SK-N-SH (cell line): ENCODE data around the gene ZNF697. TPM values are rescaled to one million over a fixed set of nuclear protein-coding genes. Genes with fewer than 3 reads are reported as not detected.

Experiments
- CTCF ChIA-PET: fragments of 300-600, 350-600 bp; formaldehyde crosslinking; extraction: SDS; loops from one replicate; lab custom pipeline; 2021; lab: Yijun Ruan, JAX
- POLR2A ChIA-PET: fragments of 350-600 bp; sonication (Branson Sonifier 250); formaldehyde crosslinking; extraction: SDS; loops from one replicate; lab custom pipeline; 2020; ENCODE audit warnings: antibody characterized with exemption, inconsistent platforms; lab: Yijun Ruan, JAX
- DNase-seq: peaks from one replicate; pipeline ENCODE4 v3.0.0; 2012
- H2AFZ ChIP-seq: fragments of 200-600 bp; sonication (generic); 2 replicates; pipeline ENCODE4 v1.8.1; 2016; ENCODE audit warnings: antibody characterized with exemption, mild to moderate bottlenecking, low read depth
- H3F3A ChIP-seq: fragments of 200-600 bp; sonication (generic); replicated peaks from 2 replicates; pipeline ENCODE3; 2016; ENCODE audit warnings: antibody characterized with exemption, mild to moderate bottlenecking; ENCODE audit not compliant: insufficient read depth
- H3K27ac ChIP-seq, 2 experiments: fragments of 200-500 bp in 1 of 2; fragments of 200-600 bp in 1 of 2; sonication (Bioruptor generic) in 1 of 2; sonication (generic), shearing (Covaris generic) in 1 of 2; 2 replicates each; pipeline versions ENCODE4 v1.5.1 to v1.6.1; 2014 to 2016; ENCODE audit warnings: low read depth in 2 of 2, inconsistent platforms in 1 of 2, low read length in 1 of 2, mild to moderate bottlenecking in 1 of 2, mixed read lengths in 1 of 2
- H3K27me3 ChIP-seq: fragments of 200-600 bp; sonication (generic), shearing (Covaris generic); 2 replicates; pipeline ENCODE4 v1.6.1; 2016; ENCODE audit warnings: mixed run types; ENCODE audit not compliant: insufficient read depth
- H3K36me3 ChIP-seq, 2 experiments: fragments of 200-500 bp in 1 of 2; fragments of 200-600 bp in 1 of 2; sonication (Bioruptor generic) in 1 of 2; sonication (generic) in 1 of 2; replicated peaks in 1 of 2; 2 replicates each; pipeline versions ENCODE3 to v1.5.1; 2014 to 2016; ENCODE audit warnings: low read length in 1 of 2, mild to moderate bottlenecking in 1 of 2; ENCODE audit not compliant: insufficient read depth in 2 of 2, control insufficient read depth in 1 of 2
- H3K4me1 ChIP-seq, 2 experiments: fragments of 200-500 bp in 1 of 2; fragments of 200-600 bp in 1 of 2; sonication (Bioruptor generic) in 1 of 2; sonication (generic), shearing (Covaris generic) in 1 of 2; 2 replicates each; pipeline versions ENCODE4 v1.5.1 to v1.6.1; 2014 to 2016; ENCODE audit warnings: low read depth in 1 of 2, low read length in 1 of 2, mixed run types in 1 of 2; ENCODE audit not compliant: insufficient read depth in 2 of 2, control insufficient read depth in 1 of 2
- H3K4me2 ChIP-seq: fragments of 200-600 bp; sonication (generic), shearing (Covaris generic); 2 replicates; pipeline ENCODE4 v1.6.1; 2017; ENCODE audit warnings: mixed run types
- H3K4me3 ChIP-seq, 2 experiments: fragments of 200-500 bp in 1 of 2; fragments of 200-600 bp in 1 of 2; sonication (Bioruptor generic) in 1 of 2; sonication (generic), shearing (Covaris generic) in 1 of 2; 2 replicates each; pipeline versions ENCODE4 v1.5.1 to v1.8.1; 2014 to 2016; ENCODE audit warnings: low read depth in 2 of 2, inconsistent platforms in 1 of 2, low read length in 1 of 2, mild to moderate bottlenecking in 1 of 2, mixed read lengths in 1 of 2, moderate library complexity in 1 of 2
- H3K79me2 ChIP-seq: fragments of 200-600 bp; sonication (generic); 2 replicates; pipeline ENCODE4 v1.8.1; 2017; ENCODE audit warnings: mild to moderate bottlenecking; ENCODE audit not compliant: insufficient read depth
- H3K9ac ChIP-seq: fragments of 200-600 bp; sonication (generic); 2 replicates; pipeline ENCODE4 v1.6.1; 2017; ENCODE audit warnings: mixed run types
- H3K9me2 ChIP-seq: fragments of 200-600 bp; sonication (generic); 2 replicates; pipeline ENCODE4 v1.6.1; 2017; ENCODE audit warnings: mixed run types
- H3K9me3 ChIP-seq: fragments of 200-600 bp; sonication (generic); 2 replicates; pipeline ENCODE4 v1.6.1; 2017; ENCODE audit warnings: mixed run types, mild to moderate bottlenecking, moderate library complexity
- H4K20me1 ChIP-seq: fragments of 200-600 bp; sonication (generic); 2 replicates; pipeline ENCODE4 v1.6.1; 2017; ENCODE audit warnings: mild to moderate bottlenecking, mixed run types; ENCODE audit not compliant: insufficient read depth
- CHD2 ChIP-seq: fragments of 150-350 bp; IDR thresholded peaks from 2 replicates; pipeline ENCODE4 v1.6.1; 2018; ENCODE audit warnings: low read length; ENCODE audit not compliant: partially characterized antibody
- ELF1 ChIP-seq: IDR thresholded peaks from 2 replicates; pipeline ENCODE4 v1.4.0; 2012
- EP300 ChIP-seq, 2 experiments: IDR thresholded peaks; 2 replicates each; pipeline versions ENCODE4 v1.4.0 to v1.6.1; 2012; ENCODE audit warnings: borderline replicate concordance in 1 of 2, low read depth in 1 of 2, low read length in 1 of 2
- EZH2phosphoT487 ChIP-seq: fragments of 200-600 bp; sonication (generic); IDR thresholded peaks from 2 replicates; pipeline ENCODE4 v1.6.1; 2017; ENCODE audit warnings: low read depth, mixed run types, mild to moderate bottlenecking, antibody characterized with exemption, moderate library complexity, borderline replicate concordance
- FOSL2 ChIP-seq: IDR thresholded peaks from 2 replicates; pipeline ENCODE4 v1.4.0; 2012; ENCODE audit warnings: low read depth, mild to moderate bottlenecking, moderate library complexity, borderline replicate concordance
- FOXM1 ChIP-seq: IDR thresholded peaks from 2 replicates; pipeline ENCODE4 v1.4.0; 2012; ENCODE audit warnings: low read depth, mild to moderate bottlenecking
- GABPA ChIP-seq: IDR thresholded peaks from 2 replicates; pipeline ENCODE4 v1.4.0; 2012; ENCODE audit warnings: low read depth, mild to moderate bottlenecking
- GATA2 ChIP-seq: sonication (generic); formaldehyde crosslinking; IDR thresholded peaks from 2 replicates; pipeline ENCODE4 v1.5.0; 2020; ENCODE audit warnings: mild to moderate bottlenecking, missing genetic modification reagents
- MXI1 ChIP-seq: IDR thresholded peaks from 2 replicates; pipeline ENCODE4 v1.6.1; 2012; ENCODE audit warnings: mild to moderate bottlenecking, low read depth, low read length, improper control_type of control experiment
- PBX3 ChIP-seq: IDR thresholded peaks from 2 replicates; pipeline ENCODE4; 2012
- RAD21 ChIP-seq: IDR thresholded peaks from 2 replicates; pipeline ENCODE4 v1.6.1; 2012; ENCODE audit warnings: mild to moderate bottlenecking, low read length
- RCOR1 ChIP-seq: fragments of 150-350 bp; IDR thresholded peaks from 2 replicates; pipeline ENCODE4 v1.6.1; 2017; ENCODE audit warnings: antibody characterized with exemption, low read length
- RFX5 ChIP-seq: IDR thresholded peaks from 2 replicates; pipeline ENCODE4 v1.6.1; 2012; ENCODE audit warnings: mild to moderate bottlenecking, improper control_type of control experiment, low read length
- RXRA ChIP-seq: IDR thresholded peaks from 2 replicates; pipeline ENCODE4 v1.4.0; 2012; ENCODE audit warnings: low read depth, mild to moderate bottlenecking, borderline replicate concordance
- SIN3A ChIP-seq: IDR thresholded peaks from 2 replicates; pipeline ENCODE4 v1.6.1; 2012; ENCODE audit warnings: low read depth, mild to moderate bottlenecking, low read length, moderate library complexity, borderline replicate concordance
- TCF12 ChIP-seq: IDR thresholded peaks from 2 replicates; pipeline ENCODE4 v1.4.0; 2012
- TEAD4 ChIP-seq: IDR thresholded peaks from 2 replicates; pipeline ENCODE4 v1.4.0; 2012; ENCODE audit warnings: mild to moderate bottlenecking, borderline replicate concordance; ENCODE audit not compliant: insufficient read depth
- USF1 ChIP-seq: IDR thresholded peaks from 2 replicates; pipeline ENCODE4 v1.4.0; 2012; ENCODE audit warnings: low read depth, borderline replicate concordance
- WGBS: methylation state at CpG from one replicate; pipeline ENCODE4 v1.1.6; 2017; ENCODE audit warnings: low lambda C conversion rate; 5-methylcytosine and 5-hydroxymethylcytosine counted together
- polyA plus RNA-seq, 3 experiments: library from polyadenylated mRNA; depleted of rRNA; stranded (reverse); fragments of >200 nt; gene quantifications; 2 replicates each; pipeline ENCODE4 v1.2.3, GENCODE V29; 2012
- TF ChIP-seq, protein P1 (sequence below): fragments of 200-600 bp; sonication (generic); IDR thresholded peaks from 2 replicates; pipeline ENCODE4 v1.6.1; 2017; ENCODE audit warnings: antibody characterized with exemption, mild to moderate bottlenecking, moderate library complexity
- TF ChIP-seq, protein P2 (sequence below): fragments of 150-350 bp; IDR thresholded peaks from 2 replicates; pipeline ENCODE4 v1.6.1; 2016; ENCODE audit warnings: mild to moderate bottlenecking, low read depth, low read length

The ZNF697 gene
- polyA plus RNA-seq, 1 of the 3 experiments (the other 2 are of a cell fraction): 3.4 TPM

- CTCF ChIA-PET: interaction anchor here (0.9 to 4.2 kb wide), 7 partner anchors 8 to 53 kb away, joined by 3 to 33 read pairs (median 16); partner anchors contain the start of gene ZNF697
Observed at GRCh38 chr1:119622311-119623192, 25.5 kb downstream of the ZNF697 start.

More at GRCh38 chr1:119622311-119623192, 25.5 kb downstream of the ZNF697 start:
- Histone ChIP-seq H3K79me2 (peaks cover 13% of the 10 kb centered on the region), H3F3A (peaks cover 4% of the 10 kb centered on the region), H3K9me2 (no peaks in the 10 kb centered on the region), H3K27ac (no peak overlapping the region), H3K4me3 (no peak overlapping the region), H3K9me3 (no peaks in the 10 kb centered on the region), H3K4me2 (no peak overlapping the region), H4K20me1 (peaks cover 17% of the 10 kb centered on the region), H3K36me3 (peaks cover 24 to 43% of the 10 kb centered on the region in 2 experiments), H3K9ac (no peak overlapping the region), H3K4me1 (peaks cover 2 to 4% of the 10 kb centered on the region in 2 experiments; a peak in 1 of 4 replicates), H3K27me3 (no peaks in the 10 kb centered on the region), H2AFZ (no peak overlapping the region)
- no peak for DNase-seq
- TF ChIP-seq RXRA (no peak), GATA2 (no peak), RCOR1 (no peak), SIN3A (no peak), RFX5 (no peak), GABPA (no peak), FOSL2 (no peak), USF1 (no peak), TCF12 (no peak), RAD21 (no peak), EZH2phosphoT487 (no peak), TEAD4 (no peak), CHD2 (no peak), MXI1 (no peak), FOXM1 (no peak), PBX3 (no peak), EP300 (IDR thresholded peaks at IDR 0.05; ENCODE audit: borderline replicate concordance in 1 of 2, low read depth in 1 of 2, low read length in 1 of 2) (no peak), ELF1 (no peak)
- TF ChIP-seq, protein P1, sequence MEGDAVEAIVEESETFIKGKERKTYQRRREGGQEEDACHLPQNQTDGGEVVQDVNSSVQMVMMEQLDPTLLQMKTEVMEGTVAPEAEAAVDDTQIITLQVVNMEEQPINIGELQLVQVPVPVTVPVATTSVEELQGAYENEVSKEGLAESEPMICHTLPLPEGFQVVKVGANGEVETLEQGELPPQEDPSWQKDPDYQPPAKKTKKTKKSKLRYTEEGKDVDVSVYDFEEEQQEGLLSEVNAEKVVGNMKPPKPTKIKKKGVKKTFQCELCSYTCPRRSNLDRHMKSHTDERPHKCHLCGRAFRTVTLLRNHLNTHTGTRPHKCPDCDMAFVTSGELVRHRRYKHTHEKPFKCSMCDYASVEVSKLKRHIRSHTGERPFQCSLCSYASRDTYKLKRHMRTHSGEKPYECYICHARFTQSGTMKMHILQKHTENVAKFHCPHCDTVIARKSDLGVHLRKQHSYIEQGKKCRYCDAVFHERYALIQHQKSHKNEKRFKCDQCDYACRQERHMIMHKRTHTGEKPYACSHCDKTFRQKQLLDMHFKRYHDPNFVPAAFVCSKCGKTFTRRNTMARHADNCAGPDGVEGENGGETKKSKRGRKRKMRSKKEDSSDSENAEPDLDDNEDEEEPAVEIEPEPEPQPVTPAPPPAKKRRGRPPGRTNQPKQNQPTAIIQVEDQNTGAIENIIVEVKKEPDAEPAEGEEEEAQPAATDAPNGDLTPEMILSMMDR: no peak
- TF ChIP-seq, protein P2, sequence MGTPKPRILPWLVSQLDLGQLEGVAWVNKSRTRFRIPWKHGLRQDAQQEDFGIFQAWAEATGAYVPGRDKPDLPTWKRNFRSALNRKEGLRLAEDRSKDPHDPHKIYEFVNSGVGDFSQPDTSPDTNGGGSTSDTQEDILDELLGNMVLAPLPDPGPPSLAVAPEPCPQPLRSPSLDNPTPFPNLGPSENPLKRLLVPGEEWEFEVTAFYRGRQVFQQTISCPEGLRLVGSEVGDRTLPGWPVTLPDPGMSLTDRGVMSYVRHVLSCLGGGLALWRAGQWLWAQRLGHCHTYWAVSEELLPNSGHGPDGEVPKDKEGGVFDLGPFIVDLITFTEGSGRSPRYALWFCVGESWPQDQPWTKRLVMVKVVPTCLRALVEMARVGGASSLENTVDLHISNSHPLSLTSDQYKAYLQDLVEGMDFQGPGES: no peak
- WGBS: 97% methylated on average over 64 of the region's 67 CpGs
- POLR2A ChIA-PET: interaction anchor here (1.0 kb wide), 1 partner anchor 26 kb away, joined by 3 read pairs; no protein-coding TSS in a partner anchor
